Testis (tissue), 3 donors: ENCODE measurements around the gene IPO9. TPM values are rescaled to one million over a fixed set of nuclear protein-coding genes. Genes with fewer than 3 reads are reported as not detected.

Experiments used
- DNase-seq: peaks from one replicate; pipeline ENCODE4 v3.0.0-alpha.2; 2019
- H3K27ac ChIP-seq, 2 donors: fragments of 200-600 bp; sonication (generic); one replicate each; pipeline ENCODE4 v1.5.1; 2019
- H3K27me3 ChIP-seq: fragments of 200-600 bp; sonication (generic); one replicate; pipeline ENCODE4 v1.5.1; 2019
- H3K36me3 ChIP-seq: fragments of 200-600 bp; sonication (generic); one replicate; pipeline ENCODE4 v1.5.1; 2017; ENCODE audit warnings: low read depth; ENCODE audit errors: missing control alignments
- H3K4me1 ChIP-seq: fragments of 200-600 bp; sonication (generic); one replicate; pipeline ENCODE4 v1.5.1; 2019
- H3K4me3 ChIP-seq, 2 donors: fragments of 200-600 bp; sonication (generic); one replicate each; pipeline ENCODE4 v1.5.1; 2017 to 2019
- H3K9me3 ChIP-seq: fragments of 200-600 bp; sonication (generic); one replicate; pipeline ENCODE4 v1.5.1; 2017
- CTCF ChIP-seq, 3 experiments: fragments of 450-650 bp in 2 of 3; fragments of 200-600 bp in 1 of 3; sonication (generic) in 1 of 3; IDR thresholded peaks; one replicate each; pipeline ENCODE4 v1.5.1; 2016 to 2019; ENCODE audit warnings: antibody characterized with exemption in 3 of 3, mild to moderate bottlenecking in 2 of 3, moderate library complexity in 1 of 3
- POLR2A ChIP-seq: fragments of 450-650 bp; IDR thresholded peaks from one replicate; pipeline ENCODE4 v1.6.1; 2017; ENCODE audit warnings: antibody characterized with exemption, mild to moderate bottlenecking, moderate library complexity
- WGBS, 2 donors: methylation state at CpG; one replicate each; pipeline ENCODE4 v1.1.5; 2018; 5-methylcytosine and 5-hydroxymethylcytosine counted together
- intact Hi-C: fragments of 100-400 bp; cut with DNase I; formaldehyde crosslinking; loops from one replicate; pipeline ENCODE4 v1.15.1; 2023; ENCODE audit warnings: low total_unique reads
- polyA plus RNA-seq: library from polyadenylated mRNA; stranded (reverse); fragments of 350-450 nt; fragmentation: Illumina TruSeq; extraction: RNeasy Lipid Tissue Mini Kit (QIAGEN cat#74804); gene quantifications from one replicate; pipeline ENCODE4 v1.2.3, GENCODE V29; 2014; ENCODE audit warnings: low read depth, low replicate concordance; ENCODE audit not compliant: insufficient read depth
- total RNA-seq, 2 donors: library from RNA; depleted of rRNA; stranded (reverse); fragments of >200 nt; gene quantifications; one replicate each; pipeline ENCODE4 v1.2.3, GENCODE V29; 2016

Gene IPO9
- total and polyA plus RNA-seq, 3 donors from 2014 or later: 29.4 to 33.0 (median 30.5) TPM

GRCh38 chr1:201840490-201840889 is 11.5 kb downstream of the IPO9 start:
- intact Hi-C loops: no loop called here
- H3K36me3 ChIP-seq: no peaks in the 10 kb centered on the region
- no peak overlapping the region for H3K4me3 ChIP-seq
- H3K27ac ChIP-seq: no peak overlapping the region
- 92 to 97% methylated on average over 1 of the region's 1 CpG for WGBS, 2 donors
- no peak for DNase-seq
- H3K27me3 ChIP-seq: no peaks in the 10 kb centered on the region
- no peaks in the 10 kb centered on the region for H3K9me3 ChIP-seq
- H3K4me1 ChIP-seq: no peaks in the 10 kb centered on the region
- no peak for TF ChIP-seq CTCF (IDR thresholded peaks at IDR 0.05)
- TF ChIP-seq POLR2A: no peak

GRCh38 chr1:201841265-201841912 is 12.4 kb downstream of the IPO9 start:
- 76 to 87% methylated on average over 2 of the region's 2 CpGs for WGBS, 2 donors
- peaks cover under 1% of the 10 kb centered on the region for H3K4me1 ChIP-seq
- no peak overlapping the region for H3K4me3 ChIP-seq
- DNase-seq: no peak
- H3K27ac ChIP-seq: no peak overlapping the region
- no peaks in the 10 kb centered on the region for H3K27me3 ChIP-seq
- H3K36me3 ChIP-seq: no peaks in the 10 kb centered on the region
- intact Hi-C loops: no loop called here
- no peak for TF ChIP-seq CTCF (IDR thresholded peaks at IDR 0.05)
- TF ChIP-seq POLR2A: no peak
- no peaks in the 10 kb centered on the region for H3K9me3 ChIP-seq

GRCh38 chr1:201842472-201843027 is 13.6 kb downstream of the IPO9 start:
- DNase-seq: no peak
- 84 to 98% methylated on average over 2 of the region's 2 CpGs for WGBS, 2 donors
- no peak overlapping the region for H3K4me3 ChIP-seq
- no peaks in the 10 kb centered on the region for H3K9me3 ChIP-seq
- intact Hi-C loops: no loop called here
- peaks cover 11% of the 10 kb centered on the region for H3K4me1 ChIP-seq
- H3K27ac ChIP-seq: no peak overlapping the region
- H3K27me3 ChIP-seq: no peaks in the 10 kb centered on the region
- H3K36me3 ChIP-seq: no peaks in the 10 kb centered on the region
- TF ChIP-seq CTCF (IDR thresholded peaks at IDR 0.05) (no peak), POLR2A (no peak)

GRCh38 chr1:201845331-201846083 is 16.6 kb downstream of the IPO9 start:
- DNase-seq: no peak
- peaks cover 12% of the 10 kb centered on the region for H3K4me1 ChIP-seq
- 75 to 94% methylated on average over 2 of the region's 2 CpGs for WGBS, 2 donors
- no peaks in the 10 kb centered on the region for H3K9me3 ChIP-seq
- intact Hi-C loops: no loop called here
- no peaks in the 10 kb centered on the region for H3K27me3 ChIP-seq
- H3K27ac ChIP-seq: no peak overlapping the region
- TF ChIP-seq POLR2A: no peak
- no peak for TF ChIP-seq CTCF (IDR thresholded peaks at IDR 0.05)
- no peaks in the 10 kb centered on the region for H3K36me3 ChIP-seq
- H3K4me3 ChIP-seq: no peak overlapping the region
